SK-N-SH treated with all-trans-retinoic acid at 6 μM for 48 hours (cell line): Measurements from ENCODE around the gene CCDC188.

Experiments used
- ATAC-seq: fragments of 200-7000 bp; cut with Tn5 transposase; 3 replicates; pipeline ENCODE4 v1.9.1; 2020; ENCODE audit warnings: mild to moderate bottlenecking, moderate library complexity
- ARNTL ChIP-seq: fragments of 450-650 bp; formaldehyde crosslinking; IDR thresholded peaks from 2 replicates; pipeline ENCODE4 v1.5.0; 2020; ENCODE audit warnings: low read depth, mild to moderate bottlenecking, moderate library complexity, borderline replicate concordance
- BACH2 ChIP-seq: fragments of 250-450 bp; sonication (Bioruptor Pico); IDR thresholded peaks from 2 replicates; pipeline ENCODE4 v1.9.0; 2021; ENCODE audit warnings: mild to moderate bottlenecking, borderline replicate concordance
- CSDC2 ChIP-seq: fragments of 250-450 bp; sonication (Bioruptor Pico); IDR thresholded peaks from 2 replicates; pipeline ENCODE4 v1.5.0; 2020; ENCODE audit warnings: mild to moderate bottlenecking, moderate library complexity
- ESRRG ChIP-seq: fragments of 250-450 bp; sonication (Bioruptor Pico); IDR thresholded peaks from 2 replicates; pipeline ENCODE4 v1.6.1; 2021; ENCODE audit warnings: mild to moderate bottlenecking
- GLIS3 ChIP-seq: fragments of 250-450 bp; sonication (Bioruptor Pico); IDR thresholded peaks from 2 replicates; pipeline ENCODE4 v1.5.0; 2020; ENCODE audit warnings: mild to moderate bottlenecking, moderate library complexity
- ISL1 ChIP-seq: fragments of 250-450 bp; sonication (Bioruptor Pico); IDR thresholded peaks from 2 replicates; pipeline ENCODE4 v2.1.2; 2022; ENCODE audit warnings: mild to moderate bottlenecking, moderate library complexity
- OSR1 ChIP-seq: fragments of 250-450 bp; sonication (Bioruptor Pico); IDR thresholded peaks from 2 replicates; pipeline ENCODE4 v1.8.0; 2022; ENCODE audit warnings: moderate library complexity, mild to moderate bottlenecking, inconsistent platforms
- PPARA ChIP-seq: fragments of 250-450 bp; sonication (Bioruptor Pico); IDR thresholded peaks from 2 replicates; pipeline ENCODE4 v1.5.0; 2020; ENCODE audit warnings: mild to moderate bottlenecking, borderline replicate concordance
- RARB ChIP-seq: fragments of 250-450 bp; sonication (Bioruptor Pico); IDR thresholded peaks from 2 replicates; pipeline ENCODE4 v1.8.0; 2021; ENCODE audit warnings: mild to moderate bottlenecking, moderate library complexity
- TCF4 ChIP-seq: fragments of 250-450 bp; sonication (Bioruptor Pico); IDR thresholded peaks from 2 replicates; pipeline ENCODE4 v1.8.0; 2021; ENCODE audit warnings: mild to moderate bottlenecking, moderate library complexity, borderline replicate concordance
- TOX ChIP-seq: fragments of 250-450 bp; sonication (Bioruptor Pico); IDR thresholded peaks from 2 replicates; pipeline ENCODE4 v1.8.0; 2021; ENCODE audit warnings: mild to moderate bottlenecking, moderate library complexity, borderline replicate concordance
- ZFP3 ChIP-seq: fragments of 250-450 bp; sonication (Bioruptor Pico); IDR thresholded peaks from 2 replicates; pipeline ENCODE4 v1.5.0; 2020; ENCODE audit warnings: mild to moderate bottlenecking, moderate library complexity
- ZFP30 ChIP-seq: fragments of 450-650 bp; formaldehyde crosslinking; IDR thresholded peaks from 2 replicates; pipeline ENCODE4 v1.5.0; 2022; ENCODE audit warnings: mild to moderate bottlenecking, moderate library complexity
- ZNF565 ChIP-seq: fragments of 450-650 bp; formaldehyde crosslinking; conservative IDR thresholded peaks from 2 replicates; pipeline ENCODE4 v1.5.0; 2020; ENCODE audit warnings: low read depth, mild to moderate bottlenecking, moderate library complexity
- ZNF70 ChIP-seq: fragments of 450-650 bp; formaldehyde crosslinking; IDR thresholded peaks from 2 replicates; pipeline ENCODE4 v1.5.0; 2020; ENCODE audit warnings: mild to moderate bottlenecking, moderate library complexity
- ZNF8 ChIP-seq: fragments of 450-650 bp; formaldehyde crosslinking; IDR thresholded peaks from 2 replicates; pipeline ENCODE4 v1.5.0; 2020; ENCODE audit warnings: mild to moderate bottlenecking, moderate library complexity
- TF ChIP-seq, protein P1 (sequence below): fragments of 250-450 bp; sonication (Bioruptor Pico); IDR thresholded peaks from 2 replicates; pipeline ENCODE4 v1.5.0; 2020; ENCODE audit warnings: mild to moderate bottlenecking, moderate library complexity
- TF ChIP-seq, protein P2 (sequence below): fragments of 250-450 bp; sonication (Bioruptor Pico); IDR thresholded peaks from 2 replicates; pipeline ENCODE4 v1.5.1; 2021; ENCODE audit warnings: mild to moderate bottlenecking, moderate library complexity
- TF ChIP-seq, protein P3 (sequence below): fragments of 250-450 bp; sonication (Bioruptor Pico); IDR thresholded peaks from 2 replicates; pipeline ENCODE4 v1.5.1; 2020; ENCODE audit warnings: low read depth, mild to moderate bottlenecking, moderate library complexity
- TF ChIP-seq, protein P4 (sequence below): fragments of 250-450 bp; sonication (Bioruptor Pico); IDR thresholded peaks from 2 replicates; pipeline ENCODE4 v1.8.0; 2020; ENCODE audit warnings: mild to moderate bottlenecking, moderate library complexity, borderline replicate concordance

The CCDC188 gene

DNA sequence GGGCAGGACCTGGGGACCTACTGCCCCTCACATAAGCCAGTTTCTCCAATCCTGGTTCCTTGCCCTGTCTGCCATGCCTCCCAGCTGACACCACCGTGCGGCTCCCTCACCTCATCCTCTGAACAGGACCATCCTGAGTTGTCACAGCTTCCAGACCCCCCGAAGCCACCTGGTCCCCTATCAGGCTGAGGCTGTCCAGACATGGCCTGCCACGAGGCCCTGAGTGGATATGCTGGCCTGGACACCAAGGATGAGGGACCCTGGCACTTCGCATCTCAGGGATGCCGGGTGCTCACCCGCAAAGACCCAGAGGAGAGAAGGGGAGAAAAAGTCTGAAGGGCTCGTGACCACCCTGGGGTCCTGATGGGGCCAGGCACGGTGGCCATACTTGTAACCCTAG lies 15.8 kb upstream of the CCDC188 start:
- no peak for ATAC-seq
- TF ChIP-seq, protein P1, sequence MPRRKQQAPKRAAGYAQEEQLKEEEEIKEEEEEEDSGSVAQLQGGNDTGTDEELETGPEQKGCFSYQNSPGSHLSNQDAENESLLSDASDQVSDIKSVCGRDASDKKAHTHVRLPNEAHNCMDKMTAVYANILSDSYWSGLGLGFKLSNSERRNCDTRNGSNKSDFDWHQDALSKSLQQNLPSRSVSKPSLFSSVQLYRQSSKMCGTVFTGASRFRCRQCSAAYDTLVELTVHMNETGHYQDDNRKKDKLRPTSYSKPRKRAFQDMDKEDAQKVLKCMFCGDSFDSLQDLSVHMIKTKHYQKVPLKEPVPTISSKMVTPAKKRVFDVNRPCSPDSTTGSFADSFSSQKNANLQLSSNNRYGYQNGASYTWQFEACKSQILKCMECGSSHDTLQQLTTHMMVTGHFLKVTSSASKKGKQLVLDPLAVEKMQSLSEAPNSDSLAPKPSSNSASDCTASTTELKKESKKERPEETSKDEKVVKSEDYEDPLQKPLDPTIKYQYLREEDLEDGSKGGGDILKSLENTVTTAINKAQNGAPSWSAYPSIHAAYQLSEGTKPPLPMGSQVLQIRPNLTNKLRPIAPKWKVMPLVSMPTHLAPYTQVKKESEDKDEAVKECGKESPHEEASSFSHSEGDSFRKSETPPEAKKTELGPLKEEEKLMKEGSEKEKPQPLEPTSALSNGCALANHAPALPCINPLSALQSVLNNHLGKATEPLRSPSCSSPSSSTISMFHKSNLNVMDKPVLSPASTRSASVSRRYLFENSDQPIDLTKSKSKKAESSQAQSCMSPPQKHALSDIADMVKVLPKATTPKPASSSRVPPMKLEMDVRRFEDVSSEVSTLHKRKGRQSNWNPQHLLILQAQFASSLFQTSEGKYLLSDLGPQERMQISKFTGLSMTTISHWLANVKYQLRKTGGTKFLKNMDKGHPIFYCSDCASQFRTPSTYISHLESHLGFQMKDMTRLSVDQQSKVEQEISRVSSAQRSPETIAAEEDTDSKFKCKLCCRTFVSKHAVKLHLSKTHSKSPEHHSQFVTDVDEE (CRISPR knock-in tag), result no peak
- TF ChIP-seq ZFP3 (CRISPR knock-in tag) (no peak), ARNTL (CRISPR knock-in tag) (no peak), TOX (CRISPR knock-in tag) (no peak), OSR1 (no peak), TCF4 (CRISPR knock-in tag) (no peak), GLIS3 (CRISPR knock-in tag) (no peak), ISL1 (CRISPR knock-in tag) (no peak), ZNF8 (CRISPR knock-in tag) (no peak)
- TF ChIP-seq, protein P2, sequence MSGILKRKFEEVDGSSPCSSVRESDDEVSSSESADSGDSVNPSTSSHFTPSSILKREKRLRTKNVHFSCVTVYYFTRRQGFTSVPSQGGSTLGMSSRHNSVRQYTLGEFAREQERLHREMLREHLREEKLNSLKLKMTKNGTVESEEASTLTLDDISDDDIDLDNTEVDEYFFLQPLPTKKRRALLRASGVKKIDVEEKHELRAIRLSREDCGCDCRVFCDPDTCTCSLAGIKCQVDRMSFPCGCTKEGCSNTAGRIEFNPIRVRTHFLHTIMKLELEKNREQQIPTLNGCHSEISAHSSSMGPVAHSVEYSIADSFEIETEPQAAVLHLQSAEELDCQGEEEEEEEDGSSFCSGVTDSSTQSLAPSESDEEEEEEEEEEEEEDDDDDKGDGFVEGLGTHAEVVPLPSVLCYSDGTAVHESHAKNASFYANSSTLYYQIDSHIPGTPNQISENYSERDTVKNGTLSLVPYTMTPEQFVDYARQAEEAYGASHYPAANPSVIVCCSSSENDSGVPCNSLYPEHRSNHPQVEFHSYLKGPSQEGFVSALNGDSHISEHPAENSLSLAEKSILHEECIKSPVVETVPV (CRISPR knock-in tag), result no peak
- TF ChIP-seq, protein P3, sequence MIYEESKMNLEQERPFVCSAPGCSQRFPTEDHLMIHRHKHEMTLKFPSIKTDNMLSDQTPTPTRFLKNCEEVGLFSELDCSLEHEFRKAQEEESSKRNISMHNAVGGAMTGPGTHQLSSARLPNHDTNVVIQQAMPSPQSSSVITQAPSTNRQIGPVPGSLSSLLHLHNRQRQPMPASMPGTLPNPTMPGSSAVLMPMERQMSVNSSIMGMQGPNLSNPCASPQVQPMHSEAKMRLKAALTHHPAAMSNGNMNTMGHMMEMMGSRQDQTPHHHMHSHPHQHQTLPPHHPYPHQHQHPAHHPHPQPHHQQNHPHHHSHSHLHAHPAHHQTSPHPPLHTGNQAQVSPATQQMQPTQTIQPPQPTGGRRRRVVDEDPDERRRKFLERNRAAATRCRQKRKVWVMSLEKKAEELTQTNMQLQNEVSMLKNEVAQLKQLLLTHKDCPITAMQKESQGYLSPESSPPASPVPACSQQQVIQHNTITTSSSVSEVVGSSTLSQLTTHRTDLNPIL (CRISPR knock-in tag), result no peak
- TF ChIP-seq, protein P4, sequence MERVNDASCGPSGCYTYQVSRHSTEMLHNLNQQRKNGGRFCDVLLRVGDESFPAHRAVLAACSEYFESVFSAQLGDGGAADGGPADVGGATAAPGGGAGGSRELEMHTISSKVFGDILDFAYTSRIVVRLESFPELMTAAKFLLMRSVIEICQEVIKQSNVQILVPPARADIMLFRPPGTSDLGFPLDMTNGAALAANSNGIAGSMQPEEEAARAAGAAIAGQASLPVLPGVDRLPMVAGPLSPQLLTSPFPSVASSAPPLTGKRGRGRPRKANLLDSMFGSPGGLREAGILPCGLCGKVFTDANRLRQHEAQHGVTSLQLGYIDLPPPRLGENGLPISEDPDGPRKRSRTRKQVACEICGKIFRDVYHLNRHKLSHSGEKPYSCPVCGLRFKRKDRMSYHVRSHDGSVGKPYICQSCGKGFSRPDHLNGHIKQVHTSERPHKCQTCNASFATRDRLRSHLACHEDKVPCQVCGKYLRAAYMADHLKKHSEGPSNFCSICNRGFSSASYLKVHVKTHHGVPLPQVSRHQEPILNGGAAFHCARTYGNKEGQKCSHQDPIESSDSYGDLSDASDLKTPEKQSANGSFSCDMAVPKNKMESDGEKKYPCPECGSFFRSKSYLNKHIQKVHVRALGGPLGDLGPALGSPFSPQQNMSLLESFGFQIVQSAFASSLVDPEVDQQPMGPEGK (CRISPR knock-in tag), result no peak

DNA sequence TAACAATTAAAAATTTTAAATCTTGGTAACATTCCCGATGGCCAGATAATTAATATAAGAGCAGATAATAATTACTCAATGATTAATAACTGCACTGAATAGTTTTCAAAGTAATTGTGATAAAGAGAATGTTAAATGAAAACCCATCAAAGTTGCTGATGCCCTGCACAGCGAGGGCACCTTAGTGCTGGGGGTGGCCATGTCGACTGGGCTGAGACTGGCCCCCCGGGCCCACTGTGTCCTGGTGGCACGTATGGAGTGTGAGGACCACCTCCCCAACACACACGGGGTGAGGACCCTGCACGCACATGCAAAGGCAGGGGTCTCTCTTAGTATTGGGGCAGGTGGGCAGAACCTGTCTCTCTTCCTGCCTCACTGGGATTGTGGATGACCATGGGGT lies 15.1 kb upstream of the CCDC188 start:
- TF ChIP-seq GLIS3 (CRISPR knock-in tag) (no peak), TCF4 (CRISPR knock-in tag) (no peak), PPARA (CRISPR knock-in tag) (no peak), ZNF8 (CRISPR knock-in tag) (no peak), ESRRG (CRISPR knock-in tag) (no peak), ZFP30 (no peak), BACH2 (no peak), ZNF70 (CRISPR knock-in tag) (no peak), OSR1 (no peak), ZNF565 (CRISPR knock-in tag) (no peak), CSDC2 (CRISPR knock-in tag) (no peak), RARB (CRISPR knock-in tag) (no peak), ISL1 (CRISPR knock-in tag) (no peak), ZFP3 (CRISPR knock-in tag) (no peak), ARNTL (CRISPR knock-in tag) (no peak)
- TF ChIP-seq, protein P3 (CRISPR knock-in tag), result no peak
- TF ChIP-seq, protein P1 (CRISPR knock-in tag), result no peak
- TF ChIP-seq, protein P4 (CRISPR knock-in tag), result no peak
- TF ChIP-seq, protein P2 (CRISPR knock-in tag), result no peak
- ATAC-seq, result no peak
